Right forelimb (tissue), 1 donor: ENCODE measurements around the gene MOSPD2.

Experiments used
- DNase-seq: peaks from one replicate; pipeline ENCODE4 v3.0.0-alpha.2; 2018

The MOSPD2 gene

GRCh38 chrX:14872851-14873675, at the start of gene MOSPD2, which contains the start of gene FANCB:
MOSPD2 (plus strand) TSS chrX:14873421; CDS start chrX:14873529, 108 bp downstream.
FANCB (minus strand) TSS chrX:14873069; CDS start chrX:14865510, 7,559 bp downstream.
- DNase-seq, result peak; percentile 93

- no peak for DNase-seq
Observed at GRCh38 chrX:14825851-14826250, 47.4 kb upstream of the MOSPD2 start.

DNA sequence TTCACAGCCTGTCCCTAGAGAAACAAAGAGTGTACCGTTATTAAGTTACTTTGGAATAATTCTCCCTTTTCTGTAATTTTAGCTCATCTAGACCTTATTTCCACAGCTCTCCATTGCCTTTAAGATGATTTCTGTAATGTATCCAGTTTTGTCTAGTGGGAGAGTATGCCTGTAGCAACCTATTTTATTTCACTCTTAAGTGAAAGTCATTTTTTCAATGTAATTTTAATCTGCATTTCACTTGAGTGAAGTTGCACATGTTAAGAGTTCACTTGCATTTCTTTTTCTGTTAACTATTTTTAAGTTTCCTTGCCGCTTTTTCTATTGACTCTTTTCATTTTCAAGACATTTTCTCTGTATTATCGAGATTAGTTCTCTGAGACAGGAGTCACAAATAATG, 46.9 kb upstream of the MOSPD2 start:
- DNase-seq, result no peak

- DNase-seq, result no peak
Observed at GRCh38 chrX:14829643-14830042, 43.6 kb upstream of the MOSPD2 start.

DNA sequence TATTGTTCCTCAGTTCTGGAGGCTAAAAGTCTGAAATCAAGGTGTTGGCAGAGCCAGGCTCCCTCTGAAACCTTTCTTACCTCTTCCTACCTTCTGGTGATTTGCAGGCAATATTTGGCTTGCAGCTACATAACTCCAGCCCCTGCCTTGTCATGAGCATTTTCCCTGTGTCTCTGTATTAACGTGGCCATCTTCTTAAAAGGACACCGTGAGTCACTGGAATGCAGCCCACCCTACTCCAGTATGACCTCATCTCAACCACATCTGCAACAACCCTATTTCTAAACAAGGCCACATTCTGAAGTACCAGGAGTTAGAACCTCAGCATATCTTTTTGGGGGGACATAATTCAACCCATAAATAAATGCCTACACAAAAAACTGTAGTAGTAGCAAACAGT, 41.1 kb upstream of the MOSPD2 start:
- no peak for DNase-seq

DNA sequence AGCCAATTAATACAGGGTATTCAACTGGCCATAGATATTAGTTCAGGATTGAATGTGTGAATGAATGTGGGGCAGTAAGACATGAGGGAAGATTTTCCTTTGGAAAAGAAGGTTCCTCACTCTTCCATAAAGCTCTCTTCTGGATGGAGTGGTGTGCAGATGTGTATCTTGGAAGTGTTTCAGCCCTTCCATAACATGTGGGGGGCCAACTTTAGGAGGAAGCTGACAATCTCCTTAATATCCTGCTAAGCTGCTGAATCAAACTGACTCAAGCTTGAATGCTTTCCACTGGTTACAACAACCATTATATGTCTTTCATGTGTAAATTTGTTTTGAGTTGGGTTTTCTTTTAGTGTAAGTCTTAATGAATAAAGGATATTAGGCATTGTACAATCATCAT, 40.6 kb upstream of the MOSPD2 start:
- no peak for DNase-seq

DNA sequence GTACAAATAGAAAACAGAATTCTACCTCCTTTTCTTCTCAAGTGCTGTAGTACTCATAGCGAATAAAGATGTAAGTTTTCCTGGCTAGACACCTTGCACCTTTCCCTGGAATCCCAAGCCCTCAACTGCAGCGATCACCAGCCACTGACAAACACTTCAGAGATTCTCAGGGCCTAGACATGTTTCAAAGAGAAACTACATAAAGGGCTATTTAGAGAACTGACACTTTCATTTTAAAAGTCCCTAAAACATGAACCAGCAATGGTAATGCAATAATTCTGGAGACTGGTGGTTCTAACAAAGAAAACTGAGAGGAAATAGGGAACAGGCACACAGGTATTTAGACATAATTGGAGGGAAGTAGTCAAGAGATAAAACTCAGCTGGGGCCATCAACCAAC, 36.1 kb upstream of the MOSPD2 start:
- no peak for DNase-seq

DNA sequence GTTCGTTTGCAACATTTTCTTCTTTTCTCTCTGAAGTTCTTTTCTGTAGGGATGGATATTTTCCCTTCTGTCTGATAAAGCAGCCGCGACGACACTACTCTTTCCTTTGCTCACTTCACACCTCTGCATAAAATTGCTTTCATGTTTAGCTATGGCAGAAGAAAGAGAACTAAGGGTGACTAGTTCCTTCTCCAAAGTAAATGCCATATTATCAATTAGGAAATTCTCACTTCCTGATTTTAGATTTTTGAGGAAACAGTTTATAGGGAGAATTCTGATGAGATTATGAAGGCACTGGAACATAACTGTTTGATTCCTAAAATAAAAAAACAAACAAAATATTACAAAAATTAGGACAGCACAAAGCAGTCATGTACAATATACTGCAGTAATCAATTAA, 29.6 kb upstream of the MOSPD2 start:
- no peak for DNase-seq

DNA sequence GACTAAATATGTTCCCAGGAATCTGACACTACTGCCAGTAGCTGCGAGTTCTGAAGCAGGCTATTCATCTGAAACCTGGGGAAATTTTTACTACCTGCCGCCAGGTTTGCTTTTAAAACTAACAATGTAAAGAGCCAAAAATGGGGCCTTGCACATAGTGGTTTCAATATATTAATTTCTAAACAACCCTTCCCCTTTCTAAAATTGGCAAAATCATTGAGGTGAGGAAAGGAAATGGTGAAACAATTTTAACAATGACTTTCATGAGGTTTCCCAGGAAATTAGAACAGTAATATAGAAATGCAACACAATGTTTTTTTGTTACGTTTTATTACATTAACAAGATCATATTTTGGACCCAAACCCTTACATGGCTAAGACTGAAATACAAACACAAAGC, 21.7 kb upstream of the MOSPD2 start:
- DNase-seq, result no peak

DNA sequence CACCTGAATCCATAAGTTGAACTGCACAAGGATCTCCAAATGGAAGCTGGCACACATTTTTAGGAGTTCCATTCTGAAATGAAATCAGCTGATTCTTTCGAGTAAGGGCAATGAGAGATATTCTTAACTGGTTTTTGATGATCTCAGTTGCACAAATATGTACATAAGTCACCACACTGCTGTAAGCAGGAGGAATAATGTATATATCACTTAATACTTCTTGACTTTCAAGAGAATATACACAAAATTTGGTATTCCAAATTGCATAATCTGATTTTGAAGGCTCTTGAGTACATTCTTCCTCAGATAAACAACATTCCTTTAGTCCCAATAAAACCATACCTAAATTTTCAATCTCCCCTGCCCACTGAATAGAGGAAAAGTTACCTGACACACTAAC, 8.6 kb upstream of the MOSPD2 start:
- DNase-seq, result no peak

DNA sequence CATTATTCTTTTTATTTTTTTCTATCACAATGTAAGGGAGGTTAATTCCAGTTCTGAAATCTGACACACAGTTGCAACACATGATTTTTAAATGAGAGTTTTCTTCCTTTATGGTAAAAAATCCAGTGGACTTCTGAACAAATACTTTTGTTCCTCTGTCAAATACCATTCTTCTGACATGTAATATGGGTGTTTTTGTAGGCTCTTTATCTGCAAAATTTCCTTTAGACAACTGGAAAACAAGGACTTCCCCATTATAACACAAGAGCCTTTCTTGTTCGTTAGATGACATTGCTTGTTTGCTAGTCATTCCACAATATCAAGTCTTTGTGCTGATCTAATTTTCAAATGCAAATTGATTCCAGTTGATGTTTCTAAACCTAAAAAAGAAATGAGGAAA, 8.0 kb upstream of the MOSPD2 start:
- no peak for DNase-seq

DNA sequence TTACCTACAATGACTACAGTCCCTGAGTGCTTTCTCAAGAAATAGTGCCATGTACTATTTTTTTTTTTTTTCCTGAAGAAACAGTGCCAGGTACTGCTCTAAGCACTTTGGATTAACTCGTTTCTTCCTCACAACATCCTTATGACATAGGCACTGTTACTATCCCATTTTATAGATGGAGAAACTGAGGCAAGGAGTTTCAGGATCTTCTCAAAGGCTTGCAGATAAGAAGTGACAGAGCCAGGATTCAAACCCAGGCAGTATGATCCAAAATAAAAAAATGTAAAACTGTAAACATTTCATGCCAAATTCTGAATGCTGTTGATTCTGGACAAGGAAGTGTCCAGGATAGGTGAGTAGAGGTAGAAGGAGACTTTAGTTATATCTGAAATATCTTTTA, 1.5 kb upstream of the MOSPD2 start:
- DNase-seq, result no peak

DNA sequence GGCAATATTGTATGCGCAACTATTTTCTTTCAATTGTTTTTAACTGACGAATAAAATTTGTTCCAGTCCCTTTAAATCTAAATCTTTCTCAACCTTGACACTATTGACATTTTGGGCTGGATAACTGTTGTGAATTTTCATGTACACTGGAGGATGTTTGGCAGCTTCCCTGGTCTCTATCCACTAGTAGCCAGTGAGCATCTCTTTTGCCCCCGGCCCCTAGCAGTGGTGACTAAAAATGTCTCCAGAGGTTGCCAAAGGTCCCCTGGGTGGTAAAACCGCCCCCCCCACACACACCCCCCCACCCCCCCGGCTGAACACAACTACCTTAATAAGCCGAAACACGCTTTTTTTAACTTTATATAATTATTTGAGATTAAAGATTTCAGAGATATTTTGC, 866 bp upstream of the MOSPD2 start:
- no peak for DNase-seq

GRCh38 chrX:14873676-14874049, 442 bp downstream of the MOSPD2 start:
- no peak for DNase-seq

- DNase-seq, result no peak
Observed at GRCh38 chrX:14875624-14876023, 2.4 kb downstream of the MOSPD2 start.

DNA sequence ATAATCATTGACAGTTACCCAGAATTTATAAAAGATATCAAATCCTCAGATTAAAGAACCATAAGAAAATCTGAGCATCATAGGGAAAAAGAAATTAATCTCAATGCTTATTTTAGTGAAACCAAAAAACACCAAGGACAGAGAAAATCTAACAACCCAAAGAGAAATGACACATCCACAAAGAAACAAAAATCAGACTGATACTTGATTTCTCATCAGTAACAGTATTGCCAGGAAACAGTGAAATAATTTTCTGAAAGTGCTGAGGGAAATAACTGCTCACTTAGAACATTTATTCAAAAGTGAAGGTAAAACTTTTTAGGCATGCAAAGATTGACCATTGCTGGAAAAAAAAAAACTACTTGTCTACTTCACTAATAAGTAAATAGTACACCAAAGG, 10.6 kb downstream of the MOSPD2 start:
- no peak for DNase-seq

DNA sequence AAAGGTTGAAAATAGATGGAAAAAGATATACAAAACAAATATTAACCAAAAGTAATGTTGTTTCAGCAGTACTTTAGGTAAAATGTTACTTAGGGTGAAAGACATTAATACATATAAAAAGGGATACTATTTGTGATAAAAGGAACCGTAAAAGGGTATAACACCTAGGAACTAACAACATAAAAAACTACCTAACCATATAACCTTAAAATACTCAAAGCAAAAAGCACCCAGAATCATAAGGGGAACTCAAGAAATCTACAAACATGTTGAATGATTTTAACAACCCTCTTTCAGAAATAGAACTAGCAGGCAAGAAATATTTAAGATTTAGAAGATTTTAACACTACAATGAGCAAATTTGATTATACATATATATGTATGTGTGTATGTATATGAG, 11.5 kb downstream of the MOSPD2 start:
- DNase-seq, result no peak

DNA sequence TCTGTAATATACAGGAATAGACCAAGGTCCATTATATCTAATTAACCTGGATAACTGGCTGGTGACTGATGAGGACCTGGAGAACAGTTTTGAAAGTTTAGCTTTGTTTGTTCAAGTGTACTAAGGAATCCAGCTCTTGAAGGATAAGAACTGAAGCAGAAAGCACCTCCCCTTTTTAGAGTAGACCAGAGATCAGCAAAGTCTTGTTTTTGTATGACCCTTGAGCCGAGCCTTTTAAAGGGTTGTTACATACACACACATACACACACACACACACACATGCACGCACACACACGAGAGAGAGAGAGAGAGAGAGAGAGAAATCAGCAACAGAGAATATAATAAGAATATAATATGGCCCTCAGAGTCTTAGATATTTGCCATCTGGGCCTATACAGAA, 13.0 kb downstream of the MOSPD2 start:
- no peak for DNase-seq

DNA sequence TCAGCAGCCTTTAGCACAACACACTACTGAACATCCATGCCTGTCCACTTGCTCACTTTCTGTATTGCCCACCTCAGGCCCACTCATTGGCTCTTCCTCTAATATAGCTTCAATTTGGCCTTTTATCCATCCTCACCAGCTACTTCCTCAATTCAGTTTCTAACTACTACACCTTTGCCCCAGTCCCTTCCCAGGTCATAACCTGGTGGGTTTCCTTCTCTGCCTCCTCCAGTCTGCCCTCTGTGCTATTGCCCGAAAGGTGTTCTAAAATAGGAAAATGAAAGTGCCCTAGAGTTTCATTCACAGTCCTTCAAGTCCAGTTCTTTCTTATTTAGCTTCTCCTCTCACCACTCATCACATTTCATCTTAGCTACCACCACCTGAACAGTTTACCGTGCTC, 23.1 kb downstream of the MOSPD2 start:
- DNase-seq, result no peak

- DNase-seq, result no peak
Observed at GRCh38 chrX:14897042-14897441, 23.8 kb downstream of the MOSPD2 start.

GRCh38 chrX:14899607-14900006, 26.4 kb downstream of the MOSPD2 start:
- no peak for DNase-seq

GRCh38 chrX:14902537-14902936, 29.3 kb downstream of the MOSPD2 start:
- no peak for DNase-seq

- DNase-seq, result no peak
Observed at GRCh38 chrX:14903891-14904290, 30.7 kb downstream of the MOSPD2 start.

DNA sequence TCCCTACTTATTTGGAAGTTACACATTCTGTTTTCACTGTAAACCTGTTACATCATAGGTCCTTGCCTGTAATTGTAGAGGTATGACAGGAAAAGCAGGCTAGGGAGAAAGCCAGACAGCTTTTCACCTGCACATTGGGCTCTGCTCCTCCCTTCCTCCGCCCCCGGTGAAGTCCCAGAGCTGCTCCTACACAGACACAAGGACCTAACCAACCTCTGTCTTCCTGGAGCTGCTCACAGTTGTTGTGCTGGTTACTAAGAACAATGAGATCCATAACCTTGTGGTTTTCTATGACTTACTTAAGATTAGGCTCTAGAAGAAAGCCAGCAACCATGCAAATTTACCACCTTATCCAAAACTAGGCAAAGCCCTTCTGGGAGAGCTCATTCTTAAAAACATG, 40.0 kb downstream of the MOSPD2 start:
- DNase-seq, result no peak

DNA sequence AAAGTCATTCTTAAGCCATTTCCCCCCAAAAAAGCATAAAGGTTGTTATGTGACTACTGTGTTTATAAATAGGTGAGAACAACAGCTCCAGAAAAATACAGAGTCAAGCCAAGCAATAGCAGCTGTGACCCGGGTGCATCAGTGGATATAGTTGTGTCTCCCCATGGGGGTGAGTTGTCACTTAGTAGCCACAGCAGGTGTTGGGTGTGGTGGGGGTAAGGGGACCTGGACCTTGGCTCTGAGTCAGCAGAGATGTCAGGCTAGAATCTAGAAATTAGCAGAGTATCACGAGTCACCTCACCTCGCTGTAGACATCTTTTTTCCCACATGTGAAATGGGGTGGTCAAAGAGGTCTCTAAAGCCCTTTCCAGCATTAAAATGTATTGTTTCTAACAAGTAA, 42.4 kb downstream of the MOSPD2 start:
- DNase-seq, result no peak
